Peyer's patch (tissue), 4 donors: Measurements from ENCODE around the gene CLIP4. TPM values are rescaled to one million over a fixed set of nuclear protein-coding genes. Genes with fewer than 3 reads are reported as not detected.

Experiments
- DNase-seq, 3 donors: peaks; one replicate each; pipeline ENCODE4 v3.0.0-alpha.2; 2017 to 2019
- H3K27ac ChIP-seq, 4 donors: fragments of 200-600 bp; sonication (generic); one replicate each; pipeline ENCODE4 v1.5.1; 2016 to 2019
- H3K27me3 ChIP-seq, 2 donors: fragments of 200-600 bp; sonication (generic); one replicate each; pipeline ENCODE4 v1.5.1; 2019
- H3K36me3 ChIP-seq, 3 donors: fragments of 200-600 bp; sonication (generic); one replicate each; pipeline ENCODE4 v1.5.1; 2016 to 2019
- H3K4me1 ChIP-seq, 4 donors: fragments of 200-600 bp; sonication (generic); one replicate each; pipeline ENCODE4 v1.5.1; 2016 to 2019
- H3K4me3 ChIP-seq, 4 donors: fragments of 200-600 bp; sonication (generic); 1 replicate in 3 of 4; 2 replicates in 1 of 4; pipeline ENCODE4 v1.5.1; 2016 to 2019; ENCODE audit warnings: mild to moderate bottlenecking in 1 of 4
- H3K9me3 ChIP-seq, 4 donors: fragments of 200-600 bp; sonication (generic); one replicate each; pipeline ENCODE4 v1.5.1; 2016 to 2019; ENCODE audit warnings: mild to moderate bottlenecking in 1 of 4
- CTCF ChIP-seq, 6 experiments: fragments of 450-650 bp in 4 of 6; fragments of 200-600 bp in 2 of 6; sonication (generic) in 1 of 6; IDR thresholded peaks; one replicate each; pipeline ENCODE4 v1.5.1; 2017 to 2019; ENCODE audit warnings: antibody characterized with exemption in 6 of 6, mild to moderate bottlenecking in 3 of 6, moderate library complexity in 1 of 6
- POLR2A ChIP-seq, 2 donors: fragments of 450-650 bp; IDR thresholded peaks; one replicate each; pipeline ENCODE4 v1.5.1; 2017; ENCODE audit warnings: antibody characterized with exemption in 2 of 2, mild to moderate bottlenecking in 2 of 2, moderate library complexity in 2 of 2
- total RNA-seq, 4 donors: library from RNA; depleted of rRNA; stranded (reverse); fragments of >200 nt; gene quantifications; one replicate each; pipeline ENCODE4 v1.1.0, GENCODE V29; 2016

The CLIP4 gene
- total RNA-seq, 4 donors from 2014 or later, result 7.0 to 40.4 (median 16.9) TPM

GRCh38 chr2:29147963-29148362 is 32.7 kb downstream of the CLIP4 start:
- H3K27me3 ChIP-seq, result no peaks in the 10 kb centered on the region
- no peak for TF ChIP-seq POLR2A (IDR thresholded peaks at IDR 0.05)
- H3K4me1 ChIP-seq, result no peaks in the 10 kb centered on the region
- DNase-seq, result no peak
- H3K27ac ChIP-seq, result no peak overlapping the region
- H3K36me3 ChIP-seq, result peaks cover 0 to 16% (median 0%) of the 10 kb centered on the region in 3 donors
- no peaks in the 10 kb centered on the region for H3K9me3 ChIP-seq
- no peak overlapping the region for H3K4me3 ChIP-seq

- TF ChIP-seq CTCF (IDR thresholded peaks at IDR 0.05) (no peak), POLR2A (IDR thresholded peaks at IDR 0.05) (no peak)
- H3K36me3 ChIP-seq, result peaks cover 0 to 22% (median 0%) of the 10 kb centered on the region in 3 donors
Measured at GRCh38 chr2:29154610-29155009, 39.4 kb downstream of the CLIP4 start.

GRCh38 chr2:29155578-29155977 is 40.4 kb downstream of the CLIP4 start:
- H3K36me3 ChIP-seq, result peaks cover 0 to 22% (median 0%) of the 10 kb centered on the region in 3 donors

More at GRCh38 chr2:29154610-29155009, 39.4 kb downstream of the CLIP4 start:
- Histone ChIP-seq H3K27ac (no peak overlapping the region), H3K4me3 (no peak overlapping the region), H3K4me1 (no peaks in the 10 kb centered on the region), H3K9me3 (no peaks in the 10 kb centered on the region), H3K27me3 (no peaks in the 10 kb centered on the region)
- DNase-seq, result no peak

GRCh38 chr2:29157131-29157530 is 41.9 kb downstream of the CLIP4 start:
- DNase-seq, result no peak
- Histone ChIP-seq H3K27ac (no peak overlapping the region), H3K27me3 (no peaks in the 10 kb centered on the region), H3K4me1 (no peaks in the 10 kb centered on the region), H3K4me3 (no peak overlapping the region), H3K9me3 (no peaks in the 10 kb centered on the region), H3K36me3 (peaks cover 0 to 22% (median 0%) of the 10 kb centered on the region in 3 donors)
- TF ChIP-seq CTCF (IDR thresholded peaks at IDR 0.05) (no peak), POLR2A (IDR thresholded peaks at IDR 0.05) (no peak)

More at GRCh38 chr2:29155578-29155977, 40.4 kb downstream of the CLIP4 start:
- Histone ChIP-seq H3K9me3 (no peaks in the 10 kb centered on the region), H3K4me1 (no peaks in the 10 kb centered on the region), H3K4me3 (no peak overlapping the region), H3K27me3 (no peaks in the 10 kb centered on the region), H3K27ac (no peak overlapping the region)
- no peak for TF ChIP-seq POLR2A (IDR thresholded peaks at IDR 0.05)
- TF ChIP-seq CTCF (IDR thresholded peaks at IDR 0.05), result no peak
- DNase-seq, result no peak

- no peaks in the 10 kb centered on the region for H3K4me1 ChIP-seq
- H3K27ac ChIP-seq, result no peak overlapping the region
- no peaks in the 10 kb centered on the region for H3K9me3 ChIP-seq
- DNase-seq, result no peak
- no peak overlapping the region for H3K4me3 ChIP-seq
- no peak for TF ChIP-seq POLR2A (IDR thresholded peaks at IDR 0.05)
- TF ChIP-seq CTCF (IDR thresholded peaks at IDR 0.05), result no peak
- peaks cover 0 to 15% (median 0%) of the 10 kb centered on the region in 3 donors for H3K36me3 ChIP-seq
- H3K27me3 ChIP-seq, result no peaks in the 10 kb centered on the region
Measured at GRCh38 chr2:29159125-29159524, 43.9 kb downstream of the CLIP4 start.

- TF ChIP-seq CTCF (IDR thresholded peaks at IDR 0.05), result no peak
- no peak for TF ChIP-seq POLR2A (IDR thresholded peaks at IDR 0.05)
Measured at GRCh38 chr2:29160184-29160583, 45.0 kb downstream of the CLIP4 start.

More at GRCh38 chr2:29160184-29160583, 45.0 kb downstream of the CLIP4 start:
- no peak overlapping the region for H3K4me3 ChIP-seq
- H3K4me1 ChIP-seq, result no peaks in the 10 kb centered on the region
- H3K36me3 ChIP-seq, result peaks cover 0 to 6% (median 0%) of the 10 kb centered on the region in 3 donors
- no peaks in the 10 kb centered on the region for H3K27me3 ChIP-seq
- H3K27ac ChIP-seq, result no peak overlapping the region
- no peak for DNase-seq
- H3K9me3 ChIP-seq, result no peaks in the 10 kb centered on the region
